Stimulated activated CD8-positive, alpha-beta memory T cell treated with anti-CD3 and anti-CD28 coated beads, Interleukin-2, amount 100 ng/mL, for 48 hours (primary cell): ENCODE measurements around the gene CCDC28B.

Experiments used
- DNase-seq, 2 donors: peaks; one replicate each; pipeline ENCODE4 v3.0.0-alpha.2; 2020; ENCODE audit warnings: low read depth in 2 of 2

CCDC28B gene

GRCh38 chr1:32221980-32222755 lies 21.8 kb downstream of the CCDC28B start, which contains the start of the genes EIF3I and TMEM234:
Gene EIF3I (plus strand): TSS chr1:32222407. CDS start chr1:32222442, 35 bp downstream.
Gene TMEM234 (minus strand): TSS chr1:32222353. CDS start chr1:32222322, 31 bp downstream.
- DNase-seq = peak; percentile 81 to 88

- no peak for DNase-seq
Observed at GRCh38 chr1:32223683-32224082, 23.3 kb downstream of the CCDC28B start.

- no peak for DNase-seq
Observed at GRCh38 chr1:32224285-32224684, 23.9 kb downstream of the CCDC28B start.

- no peak for DNase-seq
Observed at GRCh38 chr1:32228771-32229170, 28.4 kb downstream of the CCDC28B start.

- DNase-seq = no peak
Observed at GRCh38 chr1:32231843-32232432, 31.5 kb downstream of the CCDC28B start.

GRCh38 chr1:32232558-32233304 lies 32.3 kb downstream of the CCDC28B start:
- DNase-seq = no peak

GRCh38 chr1:32234792-32235191 lies 34.4 kb downstream of the CCDC28B start:
- no peak for DNase-seq

- no peak for DNase-seq
Observed at GRCh38 chr1:32239337-32239736, 38.9 kb downstream of the CCDC28B start.

GRCh38 chr1:32239790-32240139 lies 39.4 kb downstream of the CCDC28B start:
- DNase-seq = no peak

GRCh38 chr1:32240140-32240951 lies 40.0 kb downstream of the CCDC28B start:
- DNase-seq = peak in 1 of 2 donors; percentile 40

GRCh38 chr1:32241001-32241763 lies 40.8 kb downstream of the CCDC28B start:
- DNase-seq = no peak

- no peak for DNase-seq
Observed at GRCh38 chr1:32242341-32242851, 42.0 kb downstream of the CCDC28B start.

- no peak for DNase-seq
Observed at GRCh38 chr1:32246888-32247273, 46.5 kb downstream of the CCDC28B start, which contains the start of gene FAM167B. Gene FAM167B (plus strand): TSS chr1:32247222. CDS start chr1:32247422, 200 bp downstream.

GRCh38 chr1:32247452-32247851 lies 47.1 kb downstream of the CCDC28B start:
- no peak for DNase-seq

GRCh38 chr1:32247983-32248889 lies 47.8 kb downstream of the CCDC28B start:
- DNase-seq = peak; percentile 83 to 85

GRCh38 chr1:32249831-32250525 lies 49.6 kb downstream of the CCDC28B start:
- peak; percentile 60 to 71 for DNase-seq

GRCh38 chr1:32250893-32251716 lies 50.7 kb downstream of the CCDC28B start, which contains the start of gene LCK:
Gene LCK (plus strand): TSS chr1:32251265. CDS start chr1:32274330, 23,065 bp downstream.
- DNase-seq = peak; percentile 66 to 70
